ENCODE results near the gene MED12L. TPM values are rescaled to one million over a fixed set of nuclear protein-coding genes. Genes with fewer than 3 reads are reported as not detected.
"Not testable (repeated sequence)": the region's sequence is repeated elsewhere in the genome, so short reads cannot be mapped to it uniquely, and the experiment has no call there.

The MED12L gene
- total RNA-seq, 1 experiment from 2014 or later: 14.9 TPM

GRCh38 chr3:151076626-151077025 lies 8.8 kb upstream of the MED12L start:
- Histone ChIP-seq H3K18ac (ENCODE audit: insufficient read length, low read depth, low read length) (no peak overlapping the region), H2BK120ac (ENCODE audit: low read depth, low read length, poor library complexity, severe bottlenecking) (no peak overlapping the region), H3K4me2 (ENCODE audit: insufficient read depth, insufficient read length, low read length) (no peak overlapping the region), H3K27ac (ENCODE audit: insufficient read length, low read depth, low read length) (no peak overlapping the region), H3K14ac (ENCODE audit: insufficient read depth, low read length) (no peak overlapping the region), H3T11ph (ENCODE audit: low read length) (no peak overlapping the region), H2BK5ac (ENCODE audit: insufficient read length, low read length) (no peak overlapping the region), H2BK15ac (ENCODE audit: low read depth, low read length) (no peak overlapping the region), H3K79me2 (ENCODE audit: insufficient read depth, low read length) (no peaks in the 10 kb centered on the region), H2AFZ (ENCODE audit: low read length) (no peak overlapping the region), H3K56ac (ENCODE audit: insufficient read length, low read depth, low read length) (no peak overlapping the region), H3K27me3 (ENCODE audit: insufficient read depth, low read length) (no peaks in the 10 kb centered on the region), H3K4me1 (ENCODE audit: insufficient read depth, low read length) (no peaks in the 10 kb centered on the region; the same call in 1 of the 2 replicates), H4K20me1 (ENCODE audit: control insufficient read depth, insufficient read depth, insufficient read length) (no peaks in the 10 kb centered on the region), H2BK12ac (ENCODE audit: insufficient read length, low read depth, low read length) (no peak overlapping the region), H3K23me2 (ENCODE audit: insufficient read length, low read depth, low read length, poor library complexity, severe bottlenecking) (no peaks in the 10 kb centered on the region), H4K5ac (ENCODE audit: insufficient read length, low read depth, low read length) (no peak overlapping the region), H3K79me1 (ENCODE audit: insufficient read depth, low read depth, low read length, poor library complexity, severe bottlenecking) (no peaks in the 10 kb centered on the region), H3K23ac (ENCODE audit: insufficient read length, low read depth, low read length) (no peak overlapping the region), H4K91ac (ENCODE audit: insufficient read length, low read depth, low read length) (no peak overlapping the region), H3K9ac (ENCODE audit: extremely low read depth, insufficient read length, low read length) (no peak overlapping the region), H3K9me3 (ENCODE audit: control insufficient read depth, low read depth, low read length) (no peaks in the 10 kb centered on the region), H2AK5ac (ENCODE audit: insufficient read length, low read length) (no peak overlapping the region), H4K8ac (replicated peaks; ENCODE audit: insufficient read length, low read depth, low read length) (no peak overlapping the region), H3K4ac (ENCODE audit: low read depth, low read length) (no peak overlapping the region), H2BK20ac (ENCODE audit: low read depth, low read length, poor library complexity, severe bottlenecking) (no peak overlapping the region)
- H3K9me3 Mint-ChIP-seq: no peaks in the 10 kb centered on the region
- DNase-seq: no peak
- H3K4me3 Mint-ChIP-seq: no peak overlapping the region
- no peak for TF ChIP-seq CTCF (conservative IDR thresholded peaks at IDR 0.05)
- H3K36me3 Mint-ChIP-seq (ENCODE audit: insufficient read depth in 1 of 3, low read depth in 3 of 3): no peaks in the 10 kb centered on the region
- no peaks in the 10 kb centered on the region for H3K27me3 Mint-ChIP-seq (ENCODE audit: low read depth)
- no peak overlapping the region for H3K27ac Mint-ChIP-seq
- WGBS (ENCODE audit: extremely low coverage, insufficient read length, low lambda C conversion rate): no CpG with 5 or more reads among the region's 4 CpGs
- H3K4me1 Mint-ChIP-seq: peaks cover 5 to 6% of the 10 kb centered on the region in 2 experiments; a peak in 3 of 4 replicates

- not testable (repeated sequence) for H2BK20ac ChIP-seq (ENCODE audit: low read depth, low read length, poor library complexity, severe bottlenecking); H3K56ac ChIP-seq (ENCODE audit: insufficient read length, low read depth, low read length); H3K4me3 Mint-ChIP-seq; H3K9me3 ChIP-seq (ENCODE audit: control insufficient read depth, low read depth, low read length); H3K14ac ChIP-seq (ENCODE audit: insufficient read depth, low read length); H3K4me2 ChIP-seq (ENCODE audit: insufficient read depth, insufficient read length, low read length); H3K4ac ChIP-seq (ENCODE audit: low read depth, low read length); H2AFZ ChIP-seq (ENCODE audit: low read length); H3K79me2 ChIP-seq (ENCODE audit: insufficient read depth, low read length); H3K9ac ChIP-seq (ENCODE audit: extremely low read depth, insufficient read length, low read length); H3K36me3 Mint-ChIP-seq (ENCODE audit: insufficient read depth in 1 of 3, low read depth in 3 of 3); H3K4me1 ChIP-seq (ENCODE audit: insufficient read depth, low read length); H3K27ac ChIP-seq (ENCODE audit: insufficient read length, low read depth, low read length); H3K27me3 ChIP-seq (ENCODE audit: insufficient read depth, low read length); H3K9me3 Mint-ChIP-seq; DNase-seq; H3K23ac ChIP-seq (ENCODE audit: insufficient read length, low read depth, low read length); H4K8ac ChIP-seq (replicated peaks; ENCODE audit: insufficient read length, low read depth, low read length); H3T11ph ChIP-seq (ENCODE audit: low read length); H4K5ac ChIP-seq (ENCODE audit: insufficient read length, low read depth, low read length); H2BK5ac ChIP-seq (ENCODE audit: insufficient read length, low read length); H2BK12ac ChIP-seq (ENCODE audit: insufficient read length, low read depth, low read length); H3K18ac ChIP-seq (ENCODE audit: insufficient read length, low read depth, low read length); H4K91ac ChIP-seq (ENCODE audit: insufficient read length, low read depth, low read length); H4K20me1 ChIP-seq (ENCODE audit: control insufficient read depth, insufficient read depth, insufficient read length); H3K23me2 ChIP-seq (ENCODE audit: insufficient read length, low read depth, low read length, poor library complexity, severe bottlenecking); H2AK5ac ChIP-seq (ENCODE audit: insufficient read length, low read length); H3K79me1 ChIP-seq (ENCODE audit: insufficient read depth, low read depth, low read length, poor library complexity, severe bottlenecking); H2BK120ac ChIP-seq (ENCODE audit: low read depth, low read length, poor library complexity, severe bottlenecking); H2BK15ac ChIP-seq (ENCODE audit: low read depth, low read length); H3K27ac Mint-ChIP-seq
- Mint-ChIP-seq H3K27me3 (ENCODE audit: low read depth) (peaks cover 22% of the 10 kb centered on the region), H3K4me1 (peaks cover 27% of the 10 kb centered on the region in 2 experiments)
- no CpG with 5 or more reads among the region's 1 CpG for WGBS (ENCODE audit: extremely low coverage, insufficient read length, low lambda C conversion rate)
Measured at GRCh38 chr3:151081082-151081481, 4.4 kb upstream of the MED12L start.

Measured in H9 (cell line).